ENCODE data around the gene DNAH3.

- TF ChIP-seq, protein P1, sequence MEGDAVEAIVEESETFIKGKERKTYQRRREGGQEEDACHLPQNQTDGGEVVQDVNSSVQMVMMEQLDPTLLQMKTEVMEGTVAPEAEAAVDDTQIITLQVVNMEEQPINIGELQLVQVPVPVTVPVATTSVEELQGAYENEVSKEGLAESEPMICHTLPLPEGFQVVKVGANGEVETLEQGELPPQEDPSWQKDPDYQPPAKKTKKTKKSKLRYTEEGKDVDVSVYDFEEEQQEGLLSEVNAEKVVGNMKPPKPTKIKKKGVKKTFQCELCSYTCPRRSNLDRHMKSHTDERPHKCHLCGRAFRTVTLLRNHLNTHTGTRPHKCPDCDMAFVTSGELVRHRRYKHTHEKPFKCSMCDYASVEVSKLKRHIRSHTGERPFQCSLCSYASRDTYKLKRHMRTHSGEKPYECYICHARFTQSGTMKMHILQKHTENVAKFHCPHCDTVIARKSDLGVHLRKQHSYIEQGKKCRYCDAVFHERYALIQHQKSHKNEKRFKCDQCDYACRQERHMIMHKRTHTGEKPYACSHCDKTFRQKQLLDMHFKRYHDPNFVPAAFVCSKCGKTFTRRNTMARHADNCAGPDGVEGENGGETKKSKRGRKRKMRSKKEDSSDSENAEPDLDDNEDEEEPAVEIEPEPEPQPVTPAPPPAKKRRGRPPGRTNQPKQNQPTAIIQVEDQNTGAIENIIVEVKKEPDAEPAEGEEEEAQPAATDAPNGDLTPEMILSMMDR (conservative IDR thresholded peaks at IDR 0.05; ENCODE audit: low read length) = no peak
- TF ChIP-seq EZH2phosphoT487 (IDR thresholded peaks at IDR 0.05; ENCODE audit: borderline replicate concordance) = no peak
Measured at GRCh38 chr16:21189311-21189710, 38.7 kb upstream of the DNAH3 start.

Measured in Loucy (cell line).